ENCODE data around the gene PUSL1. TPM values are rescaled to one million over a fixed set of nuclear protein-coding genes. Genes with fewer than 3 reads are reported as not detected.

PUSL1 gene
- total and polyA plus RNA-seq, 2 of the 13 experiments (the other 11 are each of a cell fraction or from before 2014, with no cell fraction given), result 8.3 to 22.2 TPM

DNA sequence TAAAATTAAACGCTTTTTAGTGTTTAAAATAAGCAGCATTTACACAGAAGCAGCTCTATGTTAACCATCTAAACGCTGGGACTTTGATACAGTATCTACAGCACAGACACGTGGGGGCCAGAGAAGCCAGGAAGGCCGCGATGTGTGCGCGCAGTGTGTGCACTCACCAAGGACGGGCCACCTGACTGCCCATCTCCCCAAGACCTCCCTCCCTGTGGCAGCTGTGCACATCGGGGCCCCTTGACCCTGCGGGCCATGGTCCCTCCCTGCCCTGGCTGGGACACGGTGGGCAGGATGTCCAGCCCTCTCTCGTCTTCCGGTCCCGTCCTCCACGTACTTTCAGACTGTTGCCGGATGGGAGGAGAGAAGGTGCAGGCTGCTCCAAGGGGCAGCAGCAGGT lies 26.9 kb downstream of the PUSL1 start:
- no peak overlapping the region for H2AFZ ChIP-seq (ENCODE audit: low read length)
- no peak for DNase-seq (ENCODE audit: low spot score)
- BruUV-seq (replicated peaks), result no TSS peak
- 0 out of 2 replicates have a peak, but pooled peaks have one; percentile 6 for TF ChIP-seq AHR (CRISPR knock-in tag; IDR thresholded peaks at IDR 0.05)
- no peak for TF ChIP-seq HIVEP1 (CRISPR knock-in tag; IDR thresholded peaks at IDR 0.05)
- TF ChIP-seq TAF1 (CRISPR knock-in tag; IDR thresholded peaks at IDR 0.05), result 0 out of 2 replicates have a peak, but pooled peaks have one; percentile 2
- TF ChIP-seq MYC (CRISPR knock-in tag; IDR thresholded peaks at IDR 0.05; ENCODE audit: borderline replicate concordance), result peak; percentile 11; the same call in 1 of the 2 replicates
- 0 out of 2 replicates have a peak, but pooled peaks have one; percentile 3 for TF ChIP-seq PATZ1 (CRISPR knock-in tag; IDR thresholded peaks at IDR 0.05)
- 0 out of 2 replicates have a peak, but pooled peaks have one; percentile 8 for TF ChIP-seq NFKB2 (CRISPR knock-in tag; IDR thresholded peaks at IDR 0.05; ENCODE audit: borderline replicate concordance)
- TF ChIP-seq RBFOX2 (IDR thresholded peaks at IDR 0.05; ENCODE audit: low read depth, low read length), result peak; percentile 2; the same call in 1 of the 2 replicates
- TF ChIP-seq ZFP36L2 (CRISPR knock-in tag; IDR thresholded peaks at IDR 0.05), result 0 out of 2 replicates have a peak, but pooled peaks have one; percentile 2
- TF ChIP-seq ZC3H13 (CRISPR knock-in tag; IDR thresholded peaks at IDR 0.05), result peak; percentile 12; the same call in 1 of the 2 replicates
- TF ChIP-seq, protein P1, sequence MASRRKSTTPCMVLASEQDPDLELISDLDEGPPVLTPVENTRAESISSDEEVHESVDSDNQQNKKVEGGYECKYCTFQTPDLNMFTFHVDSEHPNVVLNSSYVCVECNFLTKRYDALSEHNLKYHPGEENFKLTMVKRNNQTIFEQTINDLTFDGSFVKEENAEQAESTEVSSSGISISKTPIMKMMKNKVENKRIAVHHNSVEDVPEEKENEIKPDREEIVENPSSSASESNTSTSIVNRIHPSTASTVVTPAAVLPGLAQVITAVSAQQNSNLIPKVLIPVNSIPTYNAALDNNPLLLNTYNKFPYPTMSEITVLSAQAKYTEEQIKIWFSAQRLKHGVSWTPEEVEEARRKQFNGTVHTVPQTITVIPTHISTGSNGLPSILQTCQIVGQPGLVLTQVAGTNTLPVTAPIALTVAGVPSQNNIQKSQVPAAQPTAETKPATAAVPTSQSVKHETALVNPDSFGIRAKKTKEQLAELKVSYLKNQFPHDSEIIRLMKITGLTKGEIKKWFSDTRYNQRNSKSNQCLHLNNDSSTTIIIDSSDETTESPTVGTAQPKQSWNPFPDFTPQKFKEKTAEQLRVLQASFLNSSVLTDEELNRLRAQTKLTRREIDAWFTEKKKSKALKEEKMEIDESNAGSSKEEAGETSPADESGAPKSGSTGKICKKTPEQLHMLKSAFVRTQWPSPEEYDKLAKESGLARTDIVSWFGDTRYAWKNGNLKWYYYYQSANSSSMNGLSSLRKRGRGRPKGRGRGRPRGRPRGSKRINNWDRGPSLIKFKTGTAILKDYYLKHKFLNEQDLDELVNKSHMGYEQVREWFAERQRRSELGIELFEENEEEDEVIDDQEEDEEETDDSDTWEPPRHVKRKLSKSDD (CRISPR knock-in tag; IDR thresholded peaks at IDR 0.05; ENCODE audit: low read depth), result no peak
- peaks cover 7% of the 10 kb centered on the region; the same call in 1 of the 2 replicates for H4K20me1 ChIP-seq (ENCODE audit: insufficient read depth, low read length)
- ATAC-seq, result no peak
- H3K4me1 ChIP-seq (ENCODE audit: insufficient read depth, low read length), result peaks cover 18% of the 10 kb centered on the region
- no peak for FAIRE-seq
- H3K27ac ChIP-seq (ENCODE audit: extremely low read length, insufficient read depth, low read length), result no peak overlapping the region
- intact Hi-C loops (cut with micrococcal nuclease; ENCODE audit: unreplicated experiment), result no loop called here
- H3K4me2 ChIP-seq (ENCODE audit: low read depth, low read length), result no peak overlapping the region
- H3K9me3 ChIP-seq (ENCODE audit: low read length), result no peaks in the 10 kb centered on the region
- H3K79me2 ChIP-seq (ENCODE audit: insufficient read depth, low read length), result no peaks in the 10 kb centered on the region
- WGBS (ENCODE audit: low lambda C conversion rate), result 92% methylated on average over 13 of the region's 16 CpGs
- ChIA-PET CTCF (ENCODE audit: low intra/inter-chr PET ratio, low total read pairs) (no interaction called here), POLR2A (interaction anchor here (0.9 to 3.9 kb wide), 4 partner anchors 11 to 40 kb away, joined by 3 to 12 read pairs (median 4); partner anchors contain the start of genes AURKAIP1 and DVL1)
- H3K4me3 ChIP-seq (replicated peaks in 1 of 3; ENCODE audit: insufficient read depth in 1 of 3, low read depth in 2 of 3, low read length in 3 of 3), result no peak overlapping the region
- peaks cover 6 to 10% of the 10 kb centered on the region in 2 experiments; a peak in 4 of 5 replicates for H3K36me3 ChIP-seq (replicated peaks in 1 of 2; ENCODE audit: control insufficient read depth in 1 of 2, insufficient read depth in 2 of 2, low read length in 2 of 2)
- H3K9ac ChIP-seq (ENCODE audit: insufficient read depth, low read depth, low read length), result no peak overlapping the region
- in situ Hi-C loops (cut with HindIII; ENCODE audit: extremely low pct_ligation_motif_present, low pct_unique_long_range_greater_than_20kb), result no loop called here
- 0 out of 5 replicates have a peak, but pooled peaks cover 0 to 4% of the 10 kb centered on the region in 2 experiments for H3K27me3 ChIP-seq (ENCODE audit: control insufficient read depth in 1 of 2, insufficient read depth in 2 of 2, low read length in 2 of 2)

All from HepG2 (cell line).